GM04503 (cell line): ENCODE results near the gene IL31.

ENCODE experiments used
- DNase-seq: peaks from one replicate; pipeline ENCODE4 v3.0.0-alpha.2; 2012; ENCODE audit warnings: low read depth

IL31 gene

DNA sequence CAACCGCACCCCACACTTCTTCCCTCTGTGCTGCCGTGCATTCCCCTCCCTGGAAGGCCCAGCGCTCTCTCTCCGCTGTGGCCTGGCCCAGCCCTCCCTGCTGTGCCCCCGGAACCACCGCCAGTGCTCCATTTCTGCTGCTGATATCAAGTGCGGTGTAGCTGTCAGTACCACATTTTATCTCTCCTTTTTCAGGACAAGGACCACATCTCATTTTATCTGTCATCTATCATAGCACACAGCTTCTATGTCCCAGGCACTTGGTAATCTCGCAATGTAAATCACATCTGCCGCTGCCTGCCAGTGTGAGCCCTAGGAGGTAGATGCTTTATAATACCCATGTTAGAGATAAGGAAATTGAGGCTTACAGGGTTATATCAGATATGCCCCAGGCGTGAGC is 18.3 kb downstream of the IL31 start:
- DNase-seq = no peak

- DNase-seq = no peak
These were observed 21.3 kb downstream of the IL31 start for GRCh38 chr12:122152754-122153153.

DNA sequence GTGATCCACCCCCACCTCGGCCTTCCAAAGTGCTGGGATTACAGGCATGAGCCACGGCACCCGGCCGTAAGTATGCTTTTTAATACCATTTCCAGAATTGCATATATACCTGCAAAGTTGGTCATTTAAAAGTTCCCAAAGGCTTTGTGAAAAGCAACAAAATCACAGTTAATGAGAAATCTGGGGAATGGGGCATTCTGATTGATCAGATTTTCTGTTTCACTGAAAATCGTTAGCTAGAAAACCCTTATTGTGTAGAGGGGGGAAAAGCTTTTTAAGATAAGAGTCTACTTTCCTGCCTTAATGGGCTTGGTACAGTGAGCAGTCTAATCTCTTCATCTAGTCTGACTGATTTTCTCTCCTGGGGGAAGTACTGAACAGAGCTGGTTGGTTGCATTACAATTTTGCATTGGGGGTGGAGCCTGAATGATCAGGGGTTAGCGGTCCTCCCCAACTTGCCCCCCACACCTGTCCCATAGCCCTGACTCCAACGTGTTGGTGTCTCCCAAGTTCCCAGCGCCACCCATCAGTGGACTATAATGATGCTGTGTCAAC is 23.8 kb downstream of the IL31 start:
- DNase-seq = no peak

GRCh38 chr12:122148657-122149056 is 25.4 kb downstream of the IL31 start:
- no peak for DNase-seq

GRCh38 chr12:122147514-122148290 is 26.3 kb downstream of the IL31 start:
- no peak for DNase-seq

DNA sequence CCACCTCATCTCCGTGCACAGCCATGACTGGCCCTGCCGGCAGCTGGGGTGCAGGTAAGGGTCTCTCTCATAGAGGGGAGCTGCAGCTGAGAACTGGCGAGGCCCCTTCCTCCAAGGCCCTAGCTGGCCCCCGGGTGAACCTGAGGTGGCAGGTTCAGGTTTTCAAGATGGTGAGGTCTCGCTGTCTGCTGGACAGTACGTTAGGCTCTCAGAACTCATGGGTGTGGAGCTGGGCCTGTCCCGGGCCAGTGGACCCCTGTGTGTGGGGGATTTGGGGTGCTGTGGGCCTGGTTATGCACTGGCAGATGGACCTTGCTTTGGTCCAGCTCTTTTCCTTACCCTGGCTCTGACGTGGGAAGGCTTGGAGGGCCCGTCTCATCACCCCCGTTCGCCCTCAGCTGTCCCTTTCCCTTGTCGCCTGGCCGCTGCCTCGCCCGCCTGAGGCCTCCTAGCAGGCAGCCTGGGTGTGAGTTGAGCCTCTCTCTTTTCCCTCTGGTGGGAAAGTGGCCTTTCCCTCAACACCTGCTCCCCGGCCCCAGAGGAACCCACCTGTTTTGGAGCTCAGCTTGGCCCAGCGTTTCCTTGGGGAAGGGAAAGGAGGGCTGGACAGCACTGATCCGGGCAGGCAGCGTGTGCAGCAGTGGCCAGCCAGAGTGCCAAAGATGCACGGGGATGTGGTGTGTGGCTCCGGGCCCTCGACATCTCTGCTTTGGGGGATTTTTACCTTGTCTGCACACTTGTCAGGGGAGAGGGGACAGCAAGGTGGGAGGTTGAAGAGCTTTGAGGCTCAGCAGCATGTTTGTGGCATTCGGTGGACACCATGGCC is 28.3 kb downstream of the IL31 start:
- DNase-seq = no peak

DNA sequence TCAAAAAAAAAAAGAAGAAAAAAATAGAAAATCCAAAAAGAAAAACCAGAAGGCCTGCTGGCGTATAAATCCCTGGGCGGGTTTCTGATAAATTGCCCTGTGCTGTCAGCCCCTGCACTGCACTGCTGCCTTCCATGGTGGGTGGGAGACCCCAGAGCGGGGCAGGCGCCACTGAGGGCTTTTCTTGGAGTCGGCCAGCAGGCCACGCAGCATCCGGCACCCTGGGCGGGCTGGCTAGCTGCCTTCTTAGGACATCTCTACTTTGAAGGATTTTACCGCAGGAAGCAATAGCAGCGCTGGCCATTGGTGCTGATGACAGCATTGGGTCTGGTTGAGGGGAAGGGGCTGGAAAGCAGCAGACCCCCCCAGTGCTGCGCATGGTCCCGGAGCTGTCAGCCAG is 29.1 kb downstream of the IL31 start:
- DNase-seq = no peak

- no peak for DNase-seq
These were observed 31.2 kb downstream of the IL31 start for GRCh38 chr12:122142857-122143256.

DNA sequence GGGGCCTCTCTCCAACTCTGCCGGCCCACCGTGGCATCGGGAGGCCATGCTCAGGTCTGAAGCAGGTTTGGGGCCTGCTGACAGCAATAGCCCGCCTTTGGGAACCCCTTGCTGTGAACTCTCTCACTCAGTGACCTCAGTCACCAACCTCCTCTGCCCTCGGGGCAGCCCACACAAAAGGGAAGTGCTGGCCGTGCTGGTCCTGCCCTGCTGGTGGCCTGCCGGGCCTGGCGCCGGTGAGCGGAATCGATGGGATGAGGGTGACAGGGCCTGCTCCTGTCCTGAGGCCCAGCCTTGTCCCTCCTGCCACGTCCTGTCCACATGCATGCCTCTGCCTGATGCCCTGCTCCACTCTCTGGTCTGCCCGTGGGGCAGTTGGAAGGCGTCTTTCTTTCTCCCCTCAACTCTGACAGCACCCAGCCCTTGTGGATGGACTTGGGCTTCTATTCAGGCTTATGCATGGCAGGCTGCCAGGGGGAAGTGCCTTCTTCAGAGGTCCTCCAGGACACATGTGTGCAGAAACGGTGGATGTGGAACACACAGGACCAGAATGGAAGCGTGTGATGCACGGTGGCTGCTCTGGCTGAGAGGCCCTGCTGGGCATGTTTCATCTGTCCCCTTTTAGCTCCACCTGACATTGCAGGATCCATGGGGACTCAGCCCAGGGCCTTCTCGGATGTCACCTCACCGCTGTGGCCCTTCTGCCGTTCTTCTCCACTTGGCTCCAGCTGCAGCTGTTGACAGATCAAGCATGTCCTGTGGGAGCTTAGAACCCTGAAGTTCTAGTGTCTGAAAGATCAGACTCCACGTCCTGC is 31.9 kb downstream of the IL31 start:
- DNase-seq = no peak

- no peak for DNase-seq
These were observed 33.4 kb downstream of the IL31 start for GRCh38 chr12:122140467-122141257.

GRCh38 chr12:122139941-122140340 is 34.1 kb downstream of the IL31 start:
- DNase-seq = no peak

- DNase-seq = no peak
These were observed 34.8 kb downstream of the IL31 start for GRCh38 chr12:122139266-122139665.

DNA sequence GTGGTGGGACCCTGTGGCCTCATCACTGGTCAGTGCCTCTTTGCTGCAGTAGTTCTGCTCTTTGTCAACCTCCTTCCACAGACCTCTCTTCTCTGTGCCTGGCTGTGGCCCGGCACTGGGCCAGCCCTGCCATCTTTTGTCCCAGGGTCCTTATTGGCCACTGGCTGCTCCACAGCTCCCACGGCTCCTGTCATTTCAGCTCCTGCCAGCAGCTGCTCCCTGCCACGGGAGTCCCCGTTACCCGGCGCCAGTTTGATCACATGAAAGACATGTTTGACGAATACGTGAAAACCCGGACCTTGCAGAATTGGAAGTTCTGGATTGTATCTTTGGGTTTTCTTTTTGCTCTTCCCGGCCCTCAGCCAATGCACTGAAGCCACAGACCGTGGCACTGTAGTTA is 35.4 kb downstream of the IL31 start:
- no peak for DNase-seq

GRCh38 chr12:122138181-122138580 is 35.8 kb downstream of the IL31 start:
- no peak for DNase-seq

GRCh38 chr12:122137681-122138080 is 36.3 kb downstream of the IL31 start:
- no peak for DNase-seq

DNA sequence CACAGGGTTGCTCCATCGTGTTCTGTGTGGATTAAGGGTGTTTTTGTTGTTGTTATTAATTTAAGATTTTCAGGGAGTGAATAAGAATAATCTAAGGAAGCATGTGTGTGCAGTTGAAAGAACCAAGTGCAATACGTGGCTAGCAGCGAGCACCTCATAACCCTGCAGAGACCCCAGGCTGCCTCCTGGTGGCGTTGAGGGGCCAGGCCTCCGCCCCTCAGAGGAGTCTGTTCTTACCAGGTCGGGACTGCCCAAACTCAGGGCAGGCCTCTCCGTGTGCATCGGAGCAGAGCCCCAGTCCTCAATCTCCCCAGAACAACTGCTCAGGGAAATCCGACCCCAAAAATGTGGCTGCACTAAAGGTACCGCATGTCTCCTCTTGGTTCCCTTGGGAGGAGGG is 36.8 kb downstream of the IL31 start:
- no peak for DNase-seq

DNA sequence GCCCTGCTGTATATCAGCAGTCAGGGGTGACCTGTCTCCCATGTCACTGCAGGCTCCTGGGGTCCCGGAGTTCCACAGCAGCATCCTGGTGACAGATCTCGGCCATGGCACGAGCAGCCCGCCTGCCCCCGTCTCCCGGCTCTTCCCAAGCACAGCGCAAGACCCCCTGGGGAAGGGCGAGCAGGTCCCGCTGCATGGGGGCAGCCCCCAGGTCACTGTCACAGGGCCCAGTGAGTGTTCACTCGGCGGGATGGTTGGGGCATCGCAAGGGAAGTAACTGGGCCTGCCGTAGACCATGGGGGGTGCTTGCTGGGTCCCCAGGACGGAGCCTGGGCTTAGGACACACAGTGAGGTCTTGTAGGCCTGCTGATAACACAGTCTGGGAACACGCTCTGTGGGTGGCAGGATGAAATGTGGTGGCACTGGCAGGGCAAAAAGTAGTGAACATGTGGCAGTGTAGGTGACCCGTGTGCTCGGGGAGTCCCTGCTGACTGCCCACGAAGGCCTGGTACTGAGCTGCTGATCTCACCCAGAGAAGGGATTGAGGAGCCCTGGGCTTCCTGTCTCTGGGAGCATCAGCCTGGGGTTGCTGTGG is 38.5 kb downstream of the IL31 start:
- DNase-seq = no peak

- no peak for DNase-seq
These were observed 40.6 kb downstream of the IL31 start for GRCh38 chr12:122133192-122133950.

- no peak for DNase-seq
These were observed 43.9 kb downstream of the IL31 start for GRCh38 chr12:122130150-122130549.

GRCh38 chr12:122129131-122129530 is 44.9 kb downstream of the IL31 start:
- no peak for DNase-seq
